Measurements from ENCODE around the gene IFRD2. TPM values are rescaled to one million over a fixed set of nuclear protein-coding genes. Genes with fewer than 3 reads are reported as not detected.
A peak's percentile ranks its signal among the peaks of the same experiment; 100 is the strongest.

IFRD2 gene
- total RNA-seq, 2 experiments from 2014 or later: 30.0 to 30.4 TPM

DNA sequence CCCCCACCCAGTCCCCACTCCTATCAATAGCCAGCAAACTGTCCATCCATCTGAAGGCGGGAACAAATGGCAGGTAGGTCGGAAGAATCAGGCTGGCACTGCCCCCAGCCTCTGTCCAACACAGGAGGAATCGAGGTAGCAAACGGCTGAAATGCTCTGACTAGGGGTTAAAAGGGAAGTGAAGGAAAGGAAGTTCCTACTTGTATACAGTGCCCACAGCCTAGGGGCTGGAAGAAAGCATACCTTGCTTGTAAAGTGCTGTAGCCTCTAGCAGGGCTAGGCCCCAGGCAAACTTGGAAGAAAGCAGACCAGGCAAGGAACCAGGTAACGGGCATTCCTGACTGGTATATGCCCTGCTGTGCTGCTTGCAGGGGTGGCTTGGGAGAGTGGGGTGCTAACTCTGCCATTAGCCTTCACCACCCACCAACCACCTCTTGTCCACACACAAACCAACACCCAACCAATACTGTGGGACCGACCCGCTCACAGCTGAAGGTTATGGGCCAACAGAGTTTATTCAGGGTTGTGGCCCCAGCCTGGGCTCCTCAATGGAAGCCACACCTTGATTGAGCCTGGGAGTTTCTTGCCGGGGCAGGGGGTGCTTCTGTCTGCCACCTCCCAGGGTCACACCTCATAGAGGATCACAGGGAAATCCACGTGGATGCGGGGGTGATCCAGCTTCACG is 33.4 kb upstream of the IFRD2 start:
- H3K4me1 ChIP-seq (ENCODE audit: insufficient read depth, low read length): peaks cover 56% of the 10 kb centered on the region
- H3K4me3 Mint-ChIP-seq: peak overlapping the region; percentile 42
- TF ChIP-seq, protein P1, sequence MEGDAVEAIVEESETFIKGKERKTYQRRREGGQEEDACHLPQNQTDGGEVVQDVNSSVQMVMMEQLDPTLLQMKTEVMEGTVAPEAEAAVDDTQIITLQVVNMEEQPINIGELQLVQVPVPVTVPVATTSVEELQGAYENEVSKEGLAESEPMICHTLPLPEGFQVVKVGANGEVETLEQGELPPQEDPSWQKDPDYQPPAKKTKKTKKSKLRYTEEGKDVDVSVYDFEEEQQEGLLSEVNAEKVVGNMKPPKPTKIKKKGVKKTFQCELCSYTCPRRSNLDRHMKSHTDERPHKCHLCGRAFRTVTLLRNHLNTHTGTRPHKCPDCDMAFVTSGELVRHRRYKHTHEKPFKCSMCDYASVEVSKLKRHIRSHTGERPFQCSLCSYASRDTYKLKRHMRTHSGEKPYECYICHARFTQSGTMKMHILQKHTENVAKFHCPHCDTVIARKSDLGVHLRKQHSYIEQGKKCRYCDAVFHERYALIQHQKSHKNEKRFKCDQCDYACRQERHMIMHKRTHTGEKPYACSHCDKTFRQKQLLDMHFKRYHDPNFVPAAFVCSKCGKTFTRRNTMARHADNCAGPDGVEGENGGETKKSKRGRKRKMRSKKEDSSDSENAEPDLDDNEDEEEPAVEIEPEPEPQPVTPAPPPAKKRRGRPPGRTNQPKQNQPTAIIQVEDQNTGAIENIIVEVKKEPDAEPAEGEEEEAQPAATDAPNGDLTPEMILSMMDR (IDR thresholded peaks at IDR 0.05): no peak

DNA sequence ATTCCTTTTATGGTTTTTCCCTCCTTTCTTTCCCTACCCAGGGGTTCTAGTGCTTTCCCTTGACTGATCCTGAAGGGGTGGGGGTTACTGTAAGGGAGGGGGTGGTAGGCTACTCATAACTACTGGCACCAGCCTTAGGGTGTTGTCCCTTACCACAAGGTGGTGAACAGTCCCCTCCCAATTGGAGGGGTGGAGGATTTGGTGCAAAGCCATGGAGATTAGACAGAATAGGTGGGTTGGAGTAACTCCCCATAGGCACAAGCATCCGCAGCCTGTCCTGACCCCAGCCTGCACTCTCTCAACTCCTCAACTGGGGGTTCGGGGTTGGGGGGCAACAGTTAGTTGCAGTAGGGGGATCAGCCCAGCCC is 32.9 kb upstream of the IFRD2 start:
- ATAC-seq (ENCODE audit: poor library complexity) (no peak), DNase-seq (peak in 1 of 14 experiments; percentile 16)
- peak overlapping the region; percentile 54 for H3K27ac Mint-ChIP-seq
- Histone ChIP-seq H3K36me3 (ENCODE audit: insufficient read depth, low read length) (peaks cover 20% of the 10 kb centered on the region), H3K4me1 (ENCODE audit: insufficient read depth, low read length) (peaks cover 62% of the 10 kb centered on the region), H3K9me3 (ENCODE audit: control insufficient read depth in 1 of 2, insufficient read depth in 1 of 2, low read length in 2 of 2) (no peaks in the 10 kb centered on the region), H3K27ac (ENCODE audit: low read depth in 1 of 2, low read length in 2 of 2) (no peak overlapping the region), H3K27me3 (ENCODE audit: control insufficient read depth in 1 of 2, insufficient read depth in 2 of 2, low read length in 2 of 2) (no peaks in the 10 kb centered on the region), H3K4me3 (ENCODE audit: low read length) (no peak overlapping the region)
- POLR2A ChIA-PET: interaction anchor here (0.7 to 1.8 kb wide), 2 partner anchors 12 to 33 kb away, joined by 3 to 12 read pairs; no protein-coding TSS in a partner anchor
- no peaks in the 10 kb centered on the region for H3K27me3 Mint-ChIP-seq
- no peaks in the 10 kb centered on the region for H3K9me3 Mint-ChIP-seq
- H3K36me3 Mint-ChIP-seq (ENCODE audit: low read depth): peaks cover 29% of the 10 kb centered on the region
- peaks cover 37% of the 10 kb centered on the region for H3K4me1 Mint-ChIP-seq (ENCODE audit: low read depth)
- CTCF ChIA-PET: interaction anchor here (1.4 to 2.4 kb wide), 7 partner anchors 9 to 33 kb away, joined by 5 to 19 read pairs (median 8); partner anchors contain the start of genes CYB561D2, HYAL3, IFRD2 and NAA80
- intact Hi-C loops (cut with DNase I, micrococcal nuclease): no loop called here
- TF ChIP-seq, protein P1 (IDR thresholded peaks at IDR 0.05): no peak
- peak overlapping the region; percentile 68 for H3K4me3 Mint-ChIP-seq

More for the DNA sequence above, 33.4 kb upstream of the IFRD2 start:
- peaks cover 25% of the 10 kb centered on the region for H3K36me3 ChIP-seq (ENCODE audit: insufficient read depth, low read length)
- DNase-seq: peak in 1 of 14 experiments; percentile 19
- H3K4me3 ChIP-seq (ENCODE audit: low read length): no peak overlapping the region
- ATAC-seq (ENCODE audit: poor library complexity): no peak
- no peak overlapping the region for H3K27ac ChIP-seq (ENCODE audit: low read depth in 1 of 2, low read length in 2 of 2)
- intact Hi-C loops (cut with DNase I, micrococcal nuclease): no loop called here
- no peaks in the 10 kb centered on the region for H3K27me3 ChIP-seq (ENCODE audit: control insufficient read depth in 1 of 2, insufficient read depth in 2 of 2, low read length in 2 of 2)
- Mint-ChIP-seq H3K4me1 (ENCODE audit: low read depth) (peaks cover 32% of the 10 kb centered on the region), H3K27me3 (no peaks in the 10 kb centered on the region), H3K36me3 (ENCODE audit: low read depth) (peaks cover 34% of the 10 kb centered on the region), H3K27ac (peak overlapping the region; percentile 54), H3K9me3 (no peaks in the 10 kb centered on the region)
- ChIA-PET POLR2A (interaction anchor here (4.7 kb wide), 1 partner anchor 12 kb away, joined by 58 read pairs; no protein-coding TSS in a partner anchor), CTCF (interaction anchor here (1.7 to 2.4 kb wide), 3 partner anchors 12 to 34 kb away, joined by 9 to 19 read pairs (median 18); partner anchors contain the start of genes HYAL3, IFRD2 and NAA80)
- no peaks in the 10 kb centered on the region for H3K9me3 ChIP-seq (ENCODE audit: control insufficient read depth in 1 of 2, insufficient read depth in 1 of 2, low read length in 2 of 2)

DNA sequence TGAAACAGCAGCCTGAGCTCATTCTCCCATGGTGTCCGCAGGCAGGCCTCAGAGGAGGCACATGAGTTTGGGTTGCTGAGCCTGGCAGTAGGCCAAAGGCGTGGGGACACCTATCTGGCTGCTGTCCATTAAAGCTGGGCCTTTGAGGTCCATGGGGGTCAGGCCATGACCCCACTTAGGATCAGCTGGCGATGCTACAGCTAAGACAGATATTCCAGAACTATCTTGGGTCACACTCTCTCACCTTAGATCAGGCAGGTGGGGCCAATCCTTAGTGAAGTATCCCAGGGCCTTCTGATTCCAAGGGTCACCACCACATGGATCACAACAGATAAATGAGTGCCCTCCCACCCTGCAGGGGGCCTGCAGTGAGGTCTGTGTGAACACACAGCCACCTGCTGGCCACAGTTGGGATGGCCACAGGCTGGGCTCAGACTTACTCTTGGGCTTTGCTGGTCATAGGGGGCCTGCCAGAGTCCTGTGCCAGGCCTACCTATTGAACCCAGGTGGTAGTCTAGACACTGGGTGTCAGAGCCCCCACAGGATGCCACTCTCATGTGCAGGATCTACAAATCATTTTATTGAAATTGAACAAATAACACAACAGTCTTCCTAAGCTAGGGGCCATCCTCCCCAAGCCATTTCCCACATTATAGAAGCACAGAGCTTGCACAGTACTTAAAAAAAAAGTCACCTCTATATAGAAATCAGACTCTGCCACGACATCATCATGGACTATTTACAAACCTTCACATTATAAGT is 32.3 kb upstream of the IFRD2 start:
- intact Hi-C loops (cut with DNase I, micrococcal nuclease): loop anchor here (1.0 to 5.0 kb wide), 3 partner anchors 49 to 132 kb away; partner anchors contain the start of gene GNAT1 (in 1 of the 2)
- Mint-ChIP-seq H3K4me1 (ENCODE audit: low read depth) (peaks cover 43% of the 10 kb centered on the region), H3K36me3 (ENCODE audit: low read depth) (peaks cover 23% of the 10 kb centered on the region), H3K27me3 (no peaks in the 10 kb centered on the region), H3K9me3 (no peaks in the 10 kb centered on the region), H3K4me3 (peak overlapping the region; percentile 68), H3K27ac (peak overlapping the region; percentile 54)
- ChIA-PET CTCF (interaction anchor here (0.8 to 2.4 kb wide), 12 partner anchors 9 to 125 kb away, joined by 3 to 19 read pairs (median 6); partner anchors contain the start of genes CYB561D2, HYAL3, IFRD2 and NAA80), POLR2A (interaction anchor here (0.7 to 1.8 kb wide), 3 partner anchors 13 to 32 kb away, joined by 3 to 12 read pairs (median 3); no protein-coding TSS in a partner anchor)
- TF ChIP-seq, protein P1 (IDR thresholded peaks at IDR 0.05): peak; percentile 71
- no peak overlapping the region for H3K27ac ChIP-seq (ENCODE audit: low read depth in 1 of 2, low read length in 2 of 2)
- no peak overlapping the region for H3K4me3 ChIP-seq (ENCODE audit: low read length)
- H3K36me3 ChIP-seq (ENCODE audit: insufficient read depth, low read length): peaks cover 14% of the 10 kb centered on the region
- no peaks in the 10 kb centered on the region for H3K27me3 ChIP-seq (ENCODE audit: control insufficient read depth in 1 of 2, insufficient read depth in 2 of 2, low read length in 2 of 2)
- ATAC-seq (ENCODE audit: poor library complexity) (peak; percentile 27), DNase-seq (peak in 13 of 14 experiments; percentile 46 to 79 (median 54))
- H3K9me3 ChIP-seq (ENCODE audit: control insufficient read depth in 1 of 2, insufficient read depth in 1 of 2, low read length in 2 of 2): no peaks in the 10 kb centered on the region
- H3K4me1 ChIP-seq (ENCODE audit: insufficient read depth, low read length): peaks cover 67% of the 10 kb centered on the region
